Measurements from ENCODE around the gene ZNF473.
"Not testable (repeated sequence)": the region's sequence is repeated elsewhere in the genome, so short reads cannot be mapped to it uniquely, and the experiment has no call there.

DNA sequence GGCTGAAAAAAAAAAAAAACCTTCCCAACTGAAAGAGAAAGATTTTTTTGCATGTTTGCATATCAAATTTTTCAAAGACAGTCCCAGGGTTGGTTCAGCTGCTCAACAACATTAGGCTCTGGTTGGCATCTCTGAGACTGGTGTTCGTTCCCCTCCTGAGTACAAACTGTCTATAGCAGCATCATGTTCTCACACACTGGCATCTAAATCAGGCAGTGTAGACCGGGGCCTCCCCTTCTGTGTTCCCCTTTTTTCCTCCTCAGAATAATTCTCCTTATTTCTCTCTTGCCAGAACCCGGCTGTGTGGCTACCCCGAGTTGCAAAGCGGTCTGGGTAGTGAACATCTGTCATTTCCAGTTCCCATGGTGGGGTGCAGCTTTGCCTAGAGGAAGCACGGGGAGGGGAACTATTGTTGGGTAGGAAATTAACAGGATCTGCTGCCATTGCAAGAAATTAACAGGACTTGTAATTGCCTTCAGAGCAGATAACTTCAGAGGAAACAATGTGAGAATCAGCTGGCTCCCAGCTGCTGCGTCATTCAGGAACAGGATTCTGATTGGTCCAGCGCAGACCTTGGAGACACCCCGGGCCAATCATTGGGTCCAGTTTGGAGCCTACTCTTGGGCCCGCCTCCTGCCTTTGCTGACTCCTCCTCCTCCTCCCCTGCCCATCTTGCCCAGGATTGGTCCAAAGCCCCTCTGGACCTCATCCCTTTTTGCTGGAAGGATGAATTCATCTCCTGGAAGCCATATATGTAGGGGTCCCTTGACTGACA is 51.0 kb downstream of the ZNF473 start:
- TF ChIP-seq, protein P1, sequence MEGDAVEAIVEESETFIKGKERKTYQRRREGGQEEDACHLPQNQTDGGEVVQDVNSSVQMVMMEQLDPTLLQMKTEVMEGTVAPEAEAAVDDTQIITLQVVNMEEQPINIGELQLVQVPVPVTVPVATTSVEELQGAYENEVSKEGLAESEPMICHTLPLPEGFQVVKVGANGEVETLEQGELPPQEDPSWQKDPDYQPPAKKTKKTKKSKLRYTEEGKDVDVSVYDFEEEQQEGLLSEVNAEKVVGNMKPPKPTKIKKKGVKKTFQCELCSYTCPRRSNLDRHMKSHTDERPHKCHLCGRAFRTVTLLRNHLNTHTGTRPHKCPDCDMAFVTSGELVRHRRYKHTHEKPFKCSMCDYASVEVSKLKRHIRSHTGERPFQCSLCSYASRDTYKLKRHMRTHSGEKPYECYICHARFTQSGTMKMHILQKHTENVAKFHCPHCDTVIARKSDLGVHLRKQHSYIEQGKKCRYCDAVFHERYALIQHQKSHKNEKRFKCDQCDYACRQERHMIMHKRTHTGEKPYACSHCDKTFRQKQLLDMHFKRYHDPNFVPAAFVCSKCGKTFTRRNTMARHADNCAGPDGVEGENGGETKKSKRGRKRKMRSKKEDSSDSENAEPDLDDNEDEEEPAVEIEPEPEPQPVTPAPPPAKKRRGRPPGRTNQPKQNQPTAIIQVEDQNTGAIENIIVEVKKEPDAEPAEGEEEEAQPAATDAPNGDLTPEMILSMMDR (conservative IDR thresholded peaks at IDR 0.05; ENCODE audit: low read depth in 2 of 2): not testable (repeated sequence)
- not testable (repeated sequence) for TF ChIP-seq EZH2phosphoT487 (IDR thresholded peaks at IDR 0.05; ENCODE audit: unreplicated experiment); CREB1 (CRISPR knock-in tag; IDR thresholded peaks at IDR 0.05; ENCODE audit: low read depth); EZH2 (IDR thresholded peaks at IDR 0.05; ENCODE audit: low read depth, unreplicated experiment); JUNB (IDR thresholded peaks at IDR 0.05; ENCODE audit: unreplicated experiment); POLR2AphosphoS5 (IDR thresholded peaks at IDR 0.05; ENCODE audit: low read depth); NANOG (IDR thresholded peaks at IDR 0.05; ENCODE audit: borderline replicate concordance)
- TF ChIP-seq, protein P2, sequence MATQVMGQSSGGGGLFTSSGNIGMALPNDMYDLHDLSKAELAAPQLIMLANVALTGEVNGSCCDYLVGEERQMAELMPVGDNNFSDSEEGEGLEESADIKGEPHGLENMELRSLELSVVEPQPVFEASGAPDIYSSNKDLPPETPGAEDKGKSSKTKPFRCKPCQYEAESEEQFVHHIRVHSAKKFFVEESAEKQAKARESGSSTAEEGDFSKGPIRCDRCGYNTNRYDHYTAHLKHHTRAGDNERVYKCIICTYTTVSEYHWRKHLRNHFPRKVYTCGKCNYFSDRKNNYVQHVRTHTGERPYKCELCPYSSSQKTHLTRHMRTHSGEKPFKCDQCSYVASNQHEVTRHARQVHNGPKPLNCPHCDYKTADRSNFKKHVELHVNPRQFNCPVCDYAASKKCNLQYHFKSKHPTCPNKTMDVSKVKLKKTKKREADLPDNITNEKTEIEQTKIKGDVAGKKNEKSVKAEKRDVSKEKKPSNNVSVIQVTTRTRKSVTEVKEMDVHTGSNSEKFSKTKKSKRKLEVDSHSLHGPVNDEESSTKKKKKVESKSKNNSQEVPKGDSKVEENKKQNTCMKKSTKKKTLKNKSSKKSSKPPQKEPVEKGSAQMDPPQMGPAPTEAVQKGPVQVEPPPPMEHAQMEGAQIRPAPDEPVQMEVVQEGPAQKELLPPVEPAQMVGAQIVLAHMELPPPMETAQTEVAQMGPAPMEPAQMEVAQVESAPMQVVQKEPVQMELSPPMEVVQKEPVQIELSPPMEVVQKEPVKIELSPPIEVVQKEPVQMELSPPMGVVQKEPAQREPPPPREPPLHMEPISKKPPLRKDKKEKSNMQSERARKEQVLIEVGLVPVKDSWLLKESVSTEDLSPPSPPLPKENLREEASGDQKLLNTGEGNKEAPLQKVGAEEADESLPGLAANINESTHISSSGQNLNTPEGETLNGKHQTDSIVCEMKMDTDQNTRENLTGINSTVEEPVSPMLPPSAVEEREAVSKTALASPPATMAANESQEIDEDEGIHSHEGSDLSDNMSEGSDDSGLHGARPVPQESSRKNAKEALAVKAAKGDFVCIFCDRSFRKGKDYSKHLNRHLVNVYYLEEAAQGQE (IDR thresholded peaks at IDR 0.05; ENCODE audit: unreplicated experiment): not testable (repeated sequence)
